SK-N-DZ (cell line): ENCODE measurements around the gene CSNK1A1.
"Not testable (repeated sequence)": the region's sequence is repeated elsewhere in the genome, so short reads cannot be mapped to it uniquely, and the experiment has no call there.

Source experiments
- DNase-seq: peaks from one replicate; pipeline ENCODE4 v3.0.0-alpha.2; 2015; ENCODE audit warnings: low spot score

Gene CSNK1A1

GRCh38 chr5:149490599-149491485 is 60.4 kb downstream of the CSNK1A1 start:
- DNase-seq: no peak

DNA sequence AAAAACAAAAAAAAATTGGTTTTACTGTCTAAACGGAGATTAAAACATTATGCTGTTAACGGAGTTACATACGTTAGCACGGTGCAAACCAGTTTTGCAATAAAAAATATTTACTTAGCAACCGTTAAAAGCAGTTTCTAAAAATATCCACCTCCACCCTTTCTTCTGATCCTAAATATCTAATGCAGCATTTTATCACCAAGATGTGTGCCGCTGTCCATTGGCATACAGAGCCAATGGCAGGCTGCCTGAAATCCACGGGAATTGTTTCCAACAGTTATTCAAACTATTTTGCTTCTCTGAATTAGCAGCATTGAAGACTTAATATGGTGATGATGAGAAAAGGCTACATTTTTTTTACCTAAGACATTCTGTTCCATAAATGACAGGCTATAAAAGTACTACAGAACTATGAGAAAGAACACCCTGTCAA is 61.6 kb downstream of the CSNK1A1 start:
- DNase-seq: no peak

GRCh38 chr5:149488645-149489306 is 62.5 kb downstream of the CSNK1A1 start:
- DNase-seq: no peak

DNA sequence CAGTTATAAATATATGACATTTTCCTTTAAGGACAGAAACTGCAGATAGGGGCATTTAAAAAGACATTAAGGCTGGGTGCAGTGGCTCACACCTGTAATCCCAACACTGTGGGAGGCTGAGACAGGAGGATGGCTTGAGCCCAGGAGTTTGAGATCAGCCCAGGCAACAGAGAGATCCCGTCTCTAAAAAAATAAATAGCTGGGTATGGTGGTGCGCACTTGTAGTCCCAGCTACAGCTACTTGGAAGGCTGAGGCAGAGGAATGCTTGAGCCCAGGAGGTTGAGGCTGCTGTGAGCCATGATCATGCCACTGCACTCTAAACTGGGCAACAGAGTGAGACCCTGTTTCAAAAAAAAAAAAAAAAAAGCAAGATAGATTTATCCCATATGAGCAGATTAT is 63.6 kb downstream of the CSNK1A1 start:
- DNase-seq: no peak

- DNase-seq: no peak
These were observed 64.3 kb downstream of the CSNK1A1 start for GRCh38 chr5:149486726-149487635.

GRCh38 chr5:149485655-149486615 is 65.3 kb downstream of the CSNK1A1 start:
- no peak for DNase-seq

DNA sequence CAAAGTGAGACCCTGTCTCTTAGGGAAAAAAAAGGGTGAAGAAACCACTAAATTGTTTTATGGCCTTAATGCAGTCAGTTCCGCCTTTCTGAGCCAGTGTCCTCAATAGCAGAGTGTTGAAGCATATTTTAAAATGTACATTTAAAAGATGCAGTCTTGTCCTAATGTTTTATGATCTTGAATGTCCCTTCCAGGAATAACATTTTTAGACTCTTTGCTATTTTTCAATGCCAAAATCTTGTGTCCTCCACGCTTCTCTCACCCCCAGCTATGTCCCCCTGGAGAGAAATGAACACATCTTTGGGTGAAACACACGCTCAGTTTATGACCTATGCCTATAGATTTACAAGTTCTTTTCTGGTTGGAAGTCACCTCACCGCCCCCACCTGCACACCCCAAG is 69.8 kb downstream of the CSNK1A1 start:
- no peak for DNase-seq

GRCh38 chr5:149478761-149479160 is 72.5 kb downstream of the CSNK1A1 start:
- no peak for DNase-seq

DNA sequence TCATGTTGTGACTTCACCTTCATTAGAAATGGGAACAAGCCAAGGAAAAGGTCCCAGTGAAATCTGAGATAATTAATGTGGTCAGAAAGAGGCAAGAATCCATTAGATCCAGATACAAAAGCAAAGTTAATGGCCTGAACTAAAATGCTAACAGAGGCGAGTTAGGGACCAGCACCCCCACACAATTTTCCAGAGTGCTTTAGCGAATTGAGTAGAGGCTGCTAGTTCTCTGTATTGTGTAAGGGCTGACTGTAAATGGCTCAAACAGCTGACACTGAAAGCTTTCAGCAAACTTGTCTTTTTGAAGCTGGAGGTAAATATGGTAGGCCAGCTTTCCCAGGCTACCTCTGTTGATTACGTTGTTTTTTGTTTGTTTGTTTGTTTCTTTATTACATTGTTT is 75.5 kb downstream of the CSNK1A1 start:
- DNase-seq: no peak

- no peak for DNase-seq
These were observed 77.0 kb downstream of the CSNK1A1 start for GRCh38 chr5:149474198-149474597.

- no peak for DNase-seq
These were observed 77.8 kb downstream of the CSNK1A1 start for GRCh38 chr5:149473441-149473840.

DNA sequence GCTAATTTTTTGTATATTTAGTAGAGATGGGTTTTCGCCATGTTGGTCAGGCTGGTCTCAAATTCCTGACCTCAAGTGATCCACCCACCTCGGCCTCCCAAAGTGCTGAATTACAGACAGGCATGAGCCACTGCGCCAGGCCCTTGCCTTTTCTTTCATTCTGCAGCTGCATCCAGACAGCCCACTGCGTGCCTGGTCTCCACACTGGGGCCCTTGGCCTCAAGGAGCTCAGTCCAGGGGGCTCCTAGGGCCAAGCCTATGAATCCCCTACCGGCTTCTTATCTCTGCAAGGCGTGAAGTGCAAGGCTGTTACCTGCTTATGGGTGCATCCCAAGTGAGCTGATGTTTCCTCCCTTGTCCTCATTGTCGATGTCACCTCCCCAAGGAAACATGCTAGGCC is 78.8 kb downstream of the CSNK1A1 start:
- DNase-seq: no peak

GRCh38 chr5:149471406-149472183 is 79.6 kb downstream of the CSNK1A1 start:
- no peak for DNase-seq

- DNase-seq: no peak
These were observed 80.3 kb downstream of the CSNK1A1 start for GRCh38 chr5:149470942-149471341.

GRCh38 chr5:149466457-149466972 is 84.7 kb downstream of the CSNK1A1 start:
- DNase-seq: peak; percentile 52

DNA sequence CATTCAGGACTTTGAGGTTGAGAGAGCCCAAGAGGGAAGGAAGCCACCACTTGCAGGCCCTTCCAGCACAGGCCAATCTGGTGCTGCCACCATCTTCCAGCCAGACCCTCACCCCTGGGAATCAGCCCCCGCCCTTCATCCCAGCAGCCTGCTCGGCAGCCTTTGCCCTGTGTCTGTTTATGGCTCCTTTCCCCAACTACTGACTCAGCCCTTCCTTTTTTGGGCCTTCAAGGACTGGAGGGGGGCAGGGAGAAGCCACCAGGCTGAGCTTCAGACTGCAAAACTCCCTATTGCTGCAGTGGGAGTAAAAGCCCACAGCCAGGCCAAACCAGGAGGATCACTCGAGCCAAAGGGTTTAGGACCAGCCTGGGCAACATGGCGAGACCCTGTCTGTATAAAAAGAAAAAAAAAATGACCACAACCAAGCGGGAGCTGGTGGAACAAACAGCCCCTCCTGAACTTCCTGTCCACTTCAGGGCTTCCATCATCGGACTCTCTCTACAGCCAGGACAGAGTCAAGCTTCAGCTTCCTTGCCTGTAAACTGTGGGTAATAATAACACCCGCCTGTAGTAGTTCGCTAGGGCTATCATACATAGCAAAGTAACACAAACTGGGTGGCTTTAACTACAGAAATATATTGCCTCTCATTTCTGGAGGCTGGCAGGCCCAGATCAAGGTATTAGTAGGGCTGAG is 86.3 kb downstream of the CSNK1A1 start:
- no peak for DNase-seq

GRCh38 chr5:149461907-149462306 is 89.3 kb downstream of the CSNK1A1 start:
- not testable (repeated sequence) for DNase-seq

DNA sequence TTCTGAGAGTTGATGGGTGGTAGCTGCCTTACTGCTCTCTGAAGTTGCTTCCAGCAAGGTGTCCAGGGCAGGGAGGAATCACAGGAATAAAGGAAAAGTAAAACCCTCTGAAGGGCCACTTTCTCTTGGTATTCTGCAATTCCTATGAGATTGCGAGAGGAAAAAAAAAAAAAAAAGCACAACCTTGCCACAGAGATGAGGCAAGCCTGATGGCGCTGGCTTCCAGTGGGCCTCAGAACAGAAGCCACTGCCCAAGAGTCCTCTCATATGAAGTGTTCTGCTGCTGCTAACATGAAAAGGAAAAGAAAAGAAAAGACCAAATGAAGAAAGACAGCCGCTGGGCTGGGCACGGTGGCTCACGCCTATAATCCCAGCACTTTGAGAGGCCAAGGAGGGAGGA is 91.3 kb downstream of the CSNK1A1 start:
- DNase-seq: no peak

GRCh38 chr5:149457393-149457763 is 93.9 kb downstream of the CSNK1A1 start:
- no peak for DNase-seq
